K562 (cell line): Measurements from ENCODE around the gene BNC2.

Experiments
- CTCF ChIP-seq, 3 experiments: IDR thresholded peaks in 2 of 3; conservative IDR thresholded peaks in 1 of 3; 2 replicates each; pipeline ENCODE4 v1.5.1; 2011 to 2012; ENCODE audit warnings: low read length in 3 of 3, mild to moderate bottlenecking in 3 of 3, control low read depth in 2 of 3, improper control_type of control experiment in 1 of 3, inconsistent platforms in 1 of 3, low read depth in 1 of 3, mixed read lengths in 1 of 3, moderate library complexity in 1 of 3; ENCODE audit not compliant: insufficient read depth in 2 of 3
- E2F4 ChIP-seq: sonication (generic); formaldehyde crosslinking; IDR thresholded peaks from 2 replicates; pipeline ENCODE4 v1.8.0; 2022; ENCODE audit warnings: mild to moderate bottlenecking, low read depth, missing genetic modification reagents
- ETV6 ChIP-seq, 3 experiments: fragments of 150-350 bp in 1 of 3; sonication (generic) in 1 of 3; formaldehyde crosslinking in 1 of 3; IDR thresholded peaks; 2 replicates each; pipeline versions ENCODE4 v1.6.1 to v1.8.0; 2014 to 2022; ENCODE audit warnings: borderline replicate concordance in 2 of 3, low read depth in 2 of 3, antibody characterized with exemption in 1 of 3, low read length in 1 of 3, mild to moderate bottlenecking in 1 of 3, missing genetic modification reagents in 1 of 3
- MYC ChIP-seq, 2 experiments: fragments of 250-450 bp in 1 of 2; sonication (Bioruptor Pico) in 1 of 2; IDR thresholded peaks; 2 replicates each; pipeline versions ENCODE4 v1.5.1 to v1.6.1; 2012 to 2021; ENCODE audit warnings: low read depth in 2 of 2, borderline replicate concordance in 1 of 2, improper control_type of control experiment in 1 of 2, low read length in 1 of 2, mild to moderate bottlenecking in 1 of 2, moderate library complexity in 1 of 2
- PBX2 ChIP-seq, 2 experiments: IDR thresholded peaks in 1 of 2; conservative IDR thresholded peaks in 1 of 2; 2 replicates each; pipeline ENCODE4 v1.6.1; 2016; ENCODE audit warnings: low read depth in 2 of 2, mild to moderate bottlenecking in 1 of 2, missing compliant biosample characterization in 1 of 2, missing genetic modification characterization in 1 of 2, moderate library complexity in 1 of 2
- POLR2A ChIP-seq: fragments of 450-650 bp; conservative IDR thresholded peaks from 2 replicates; pipeline ENCODE4 v1.6.1; 2016
- POLR2AphosphoS2 ChIP-seq: IDR thresholded peaks from 2 replicates; pipeline ENCODE4 v1.6.1; 2012; ENCODE audit warnings: low read length, improper control_type of control experiment
- REST ChIP-seq, 2 experiments: fragments of 450-650 bp; formaldehyde crosslinking in 1 of 2; IDR thresholded peaks; 2 replicates each; pipeline versions ENCODE4 v1.4.0 to v1.6.1; 2014 to 2020; ENCODE audit warnings: mild to moderate bottlenecking in 2 of 2, borderline replicate concordance in 1 of 2, low read depth in 1 of 2
- TAF1 ChIP-seq: IDR thresholded peaks from 2 replicates; pipeline ENCODE4 v1.6.1; 2011; ENCODE audit warnings: mild to moderate bottlenecking, low read length, moderate library complexity; ENCODE audit not compliant: insufficient read depth, control insufficient read depth, severe bottlenecking; ENCODE audit errors: extremely low read depth
- USF2 ChIP-seq: sonication (generic); formaldehyde crosslinking; IDR thresholded peaks from 2 replicates; pipeline ENCODE4 v1.5.0; 2020; ENCODE audit warnings: missing genetic modification reagents
- ZNF24 ChIP-seq: fragments of 450-650 bp; IDR thresholded peaks from 2 replicates; pipeline ENCODE4 v1.6.1; 2016
- ZNF696 ChIP-seq: fragments of 250-450 bp; sonication (Bioruptor Pico); conservative IDR thresholded peaks from 2 replicates; pipeline ENCODE4 v1.4.0; 2020; ENCODE audit warnings: mild to moderate bottlenecking, moderate library complexity

GRCh38 chr9:16453390-16453789, 417.1 kb downstream of the BNC2 start:
- TF ChIP-seq POLR2AphosphoS2: no peak
- no peak for TF ChIP-seq MYC (IDR thresholded peaks at IDR 0.05; ENCODE audit: low read depth, low read length)
- no peak for TF ChIP-seq MYC (CRISPR knock-in tag; IDR thresholded peaks at IDR 0.05; ENCODE audit: borderline replicate concordance, low read depth)
- no peak for TF ChIP-seq USF2 (CRISPR knock-in tag)
- TF ChIP-seq CTCF (IDR thresholded peaks at IDR 0.05 in 2 of 3, conservative IDR thresholded peaks at IDR 0.05 in 1 of 3; ENCODE audit: insufficient read depth in 2 of 3, low read depth in 1 of 3, low read length in 3 of 3): no peak
- TF ChIP-seq ZNF24: no peak
- TF ChIP-seq ZNF696 (CRISPR knock-in tag): no peak
- no peak for TF ChIP-seq PBX2 (CRISPR knock-in tag; IDR thresholded peaks at IDR 0.05; ENCODE audit: low read depth)
- no peak for TF ChIP-seq PBX2 (tag; conservative IDR thresholded peaks at IDR 0.05; ENCODE audit: low read depth)
- no peak for TF ChIP-seq POLR2A
- no peak for TF ChIP-seq REST (IDR thresholded peaks at IDR 0.05; ENCODE audit: borderline replicate concordance)
- no peak for TF ChIP-seq REST (CRISPR knock-in tag; IDR thresholded peaks at IDR 0.05; ENCODE audit: low read depth)
- no peak for TF ChIP-seq TAF1
- no peak for TF ChIP-seq ETV6 (IDR thresholded peaks at IDR 0.05; ENCODE audit: borderline replicate concordance in 1 of 2, low read depth in 2 of 2, low read length in 1 of 2)
- no peak for TF ChIP-seq ETV6 (CRISPR knock-in tag; IDR thresholded peaks at IDR 0.05; ENCODE audit: borderline replicate concordance)
- TF ChIP-seq E2F4 (CRISPR knock-in tag): no peak
